HepG2 (cell line): ENCODE data around the gene SLC16A3. TPM values are rescaled to one million over a fixed set of nuclear protein-coding genes. Genes with fewer than 3 reads are reported as not detected.
A peak's percentile ranks its signal among the peaks of the same experiment; 100 is the strongest.

Experiments
- AFF4 ChIP-seq: sonication (generic); formaldehyde crosslinking; IDR thresholded peaks from 2 replicates; pipeline ENCODE4 v1.4.0; 2020; ENCODE audit warnings: missing genetic modification reagents
- ELF1 ChIP-seq: sonication (generic); formaldehyde crosslinking; IDR thresholded peaks from 2 replicates; pipeline ENCODE4 v1.4.0; 2020; ENCODE audit warnings: missing genetic modification reagents
- GTF2F1 ChIP-seq: fragments of 150-350 bp; IDR thresholded peaks from 2 replicates; pipeline ENCODE4 v1.6.1; 2014; ENCODE audit warnings: low read length
- HIVEP1 ChIP-seq: sonication (generic); formaldehyde crosslinking; IDR thresholded peaks from 2 replicates; pipeline ENCODE4 v1.4.0; 2020; ENCODE audit warnings: mild to moderate bottlenecking, missing genetic modification reagents
- MATR3 ChIP-seq: sonication (generic); formaldehyde crosslinking; IDR thresholded peaks from 2 replicates; pipeline ENCODE4 v1.4.0; 2020; ENCODE audit warnings: missing genetic modification reagents
- SCMH1 ChIP-seq: sonication (generic); formaldehyde crosslinking; IDR thresholded peaks from 2 replicates; pipeline ENCODE4 v1.9.0; 2021; ENCODE audit warnings: missing genetic modification reagents, mild to moderate bottlenecking, borderline replicate concordance
- SMARCE1 ChIP-seq: fragments of 450-650 bp; IDR thresholded peaks from 2 replicates; pipeline ENCODE4 v1.6.1; 2017; ENCODE audit warnings: borderline replicate concordance
- STAG1 ChIP-seq: sonication (generic); formaldehyde crosslinking; IDR thresholded peaks from 2 replicates; pipeline ENCODE4 v1.4.0; 2020; ENCODE audit warnings: missing genetic modification reagents
- TAF1 ChIP-seq: sonication (generic); formaldehyde crosslinking; IDR thresholded peaks from 2 replicates; pipeline ENCODE4 v1.4.0; 2020; ENCODE audit warnings: missing genetic modification reagents
- TEAD2 ChIP-seq: sonication (generic); formaldehyde crosslinking; IDR thresholded peaks from 2 replicates; pipeline ENCODE4 v1.9.0; 2021; ENCODE audit warnings: missing genetic modification reagents
- ZFAT ChIP-seq: sonication (generic); formaldehyde crosslinking; conservative IDR thresholded peaks from 2 replicates; pipeline ENCODE4 v1.8.1; 2023; ENCODE audit warnings: missing genetic modification reagents, inconsistent platforms
- ZNF235 ChIP-seq: sonication (generic); formaldehyde crosslinking; IDR thresholded peaks from 2 replicates; pipeline ENCODE4 v1.8.1; 2023; ENCODE audit warnings: mild to moderate bottlenecking, missing genetic modification reagents, borderline replicate concordance
- ZNF296 ChIP-seq: sonication (generic); formaldehyde crosslinking; conservative IDR thresholded peaks from 2 replicates; pipeline ENCODE4 v1.5.0; 2020; ENCODE audit warnings: mild to moderate bottlenecking, missing genetic modification reagents
- ZNF414 ChIP-seq: sonication (generic); formaldehyde crosslinking; IDR thresholded peaks from 2 replicates; pipeline ENCODE4 v1.5.0; 2020; ENCODE audit warnings: missing genetic modification reagents
- ZNF564 ChIP-seq: sonication (generic); formaldehyde crosslinking; IDR thresholded peaks from 2 replicates; pipeline ENCODE4 v1.8.1; 2023; ENCODE audit warnings: mild to moderate bottlenecking, missing genetic modification reagents
- polyA plus RNA-seq, 8 experiments: library from polyadenylated mRNA; depleted of rRNA in 3 of 8; stranded (reverse) in 7 of 8; unstranded in 1 of 8; fragments of >200 nt; fragmentation: Illumina TruSeq in 4 of 8; extraction: Trizol in 4 of 8; gene quantifications; 2 replicates each; pipeline versions ENCODE4 v1.2.1 to v1.2.3, GENCODE V29; 2011 to 2016; ENCODE audit warnings: low read depth in 4 of 8, missing spikeins in 1 of 8, mixed read lengths in 1 of 8; ENCODE audit not compliant: insufficient read depth in 1 of 8
- total RNA-seq, 5 experiments: library from RNA; depleted of rRNA; stranded (reverse); fragments of >200 nt; fragmentation: Illumina TruSeq; extraction: Trizol; gene quantifications; 2 replicates each; pipeline ENCODE4 v1.2.3, GENCODE V29; 2016; ENCODE audit warnings: low read depth in 1 of 5
- TF ChIP-seq, protein P1 (sequence below): sonication (generic); formaldehyde crosslinking; IDR thresholded peaks from 2 replicates; pipeline ENCODE4 v1.4.0; 2020; ENCODE audit warnings: missing genetic modification reagents, mild to moderate bottlenecking, borderline replicate concordance
- TF ChIP-seq, protein P2 (sequence below): sonication (generic); formaldehyde crosslinking; IDR thresholded peaks from 2 replicates; pipeline ENCODE4 v1.4.0; 2020; ENCODE audit warnings: missing genetic modification reagents, mild to moderate bottlenecking, borderline replicate concordance
- TF ChIP-seq, protein P3 (sequence below): sonication (generic); formaldehyde crosslinking; IDR thresholded peaks from 2 replicates; pipeline ENCODE4 v1.5.0; 2020; ENCODE audit warnings: missing genetic modification reagents
- TF ChIP-seq, protein P4 (sequence below): sonication (generic); formaldehyde crosslinking; conservative IDR thresholded peaks from 2 replicates; pipeline ENCODE4 v1.4.0; 2020; ENCODE audit warnings: missing genetic modification reagents

The SLC16A3 gene
- total and polyA plus RNA-seq, 2 of the 13 experiments (the other 11 are each of a cell fraction or from before 2014, with no cell fraction given): 242 to 349 TPM

GRCh38 chr17:82217530-82218204, 11.2 kb upstream of the SLC16A3 start (continued):
- TF ChIP-seq ZNF414: no peak; the same call in 1 of the 2 replicates
- TF ChIP-seq SCMH1 (CRISPR knock-in tag): no peak
- peak; percentile 66; the same call in 1 of the 2 replicates for TF ChIP-seq HIVEP1 (CRISPR knock-in tag)
- TF ChIP-seq ELF1 (CRISPR knock-in tag): peak; percentile 57; the same call in 1 of the 2 replicates
- TF ChIP-seq, protein P1, sequence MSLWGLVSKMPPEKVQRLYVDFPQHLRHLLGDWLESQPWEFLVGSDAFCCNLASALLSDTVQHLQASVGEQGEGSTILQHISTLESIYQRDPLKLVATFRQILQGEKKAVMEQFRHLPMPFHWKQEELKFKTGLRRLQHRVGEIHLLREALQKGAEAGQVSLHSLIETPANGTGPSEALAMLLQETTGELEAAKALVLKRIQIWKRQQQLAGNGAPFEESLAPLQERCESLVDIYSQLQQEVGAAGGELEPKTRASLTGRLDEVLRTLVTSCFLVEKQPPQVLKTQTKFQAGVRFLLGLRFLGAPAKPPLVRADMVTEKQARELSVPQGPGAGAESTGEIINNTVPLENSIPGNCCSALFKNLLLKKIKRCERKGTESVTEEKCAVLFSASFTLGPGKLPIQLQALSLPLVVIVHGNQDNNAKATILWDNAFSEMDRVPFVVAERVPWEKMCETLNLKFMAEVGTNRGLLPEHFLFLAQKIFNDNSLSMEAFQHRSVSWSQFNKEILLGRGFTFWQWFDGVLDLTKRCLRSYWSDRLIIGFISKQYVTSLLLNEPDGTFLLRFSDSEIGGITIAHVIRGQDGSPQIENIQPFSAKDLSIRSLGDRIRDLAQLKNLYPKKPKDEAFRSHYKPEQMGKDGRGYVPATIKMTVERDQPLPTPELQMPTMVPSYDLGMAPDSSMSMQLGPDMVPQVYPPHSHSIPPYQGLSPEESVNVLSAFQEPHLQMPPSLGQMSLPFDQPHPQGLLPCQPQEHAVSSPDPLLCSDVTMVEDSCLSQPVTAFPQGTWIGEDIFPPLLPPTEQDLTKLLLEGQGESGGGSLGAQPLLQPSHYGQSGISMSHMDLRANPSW (CRISPR knock-in tag): no peak
- peak; percentile 53 for TF ChIP-seq TAF1
- TF ChIP-seq, protein P2, sequence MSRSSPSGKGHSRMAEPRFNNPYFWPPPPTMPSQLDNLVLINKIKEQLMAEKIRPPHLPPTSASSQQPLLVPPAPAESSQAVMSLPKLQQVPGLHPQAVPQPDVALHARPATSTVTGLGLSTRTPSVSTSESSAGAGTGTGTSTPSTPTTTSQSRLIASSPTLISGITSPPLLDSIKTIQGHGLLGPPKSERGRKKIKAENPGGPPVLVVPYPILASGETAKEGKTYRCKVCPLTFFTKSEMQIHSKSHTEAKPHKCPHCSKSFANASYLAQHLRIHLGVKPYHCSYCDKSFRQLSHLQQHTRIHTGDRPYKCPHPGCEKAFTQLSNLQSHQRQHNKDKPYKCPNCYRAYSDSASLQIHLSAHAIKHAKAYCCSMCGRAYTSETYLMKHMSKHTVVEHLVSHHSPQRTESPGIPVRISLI (CRISPR knock-in tag): no peak; the same call in 1 of the 2 replicates
- 0 out of 2 replicates have a peak, but pooled peaks have one; percentile 22 for TF ChIP-seq ZNF296 (CRISPR knock-in tag)
- TF ChIP-seq ZNF235: 0 out of 2 replicates have a peak, but pooled peaks have one; percentile 61
- TF ChIP-seq STAG1 (CRISPR knock-in tag): no peak; the same call in 1 of the 2 replicates
- TF ChIP-seq ZNF564 (CRISPR knock-in tag): peak; percentile 55; the same call in 1 of the 2 replicates
- TF ChIP-seq AFF4 (CRISPR knock-in tag): peak; percentile 21; the same call in 1 of the 2 replicates
- TF ChIP-seq, protein P3, sequence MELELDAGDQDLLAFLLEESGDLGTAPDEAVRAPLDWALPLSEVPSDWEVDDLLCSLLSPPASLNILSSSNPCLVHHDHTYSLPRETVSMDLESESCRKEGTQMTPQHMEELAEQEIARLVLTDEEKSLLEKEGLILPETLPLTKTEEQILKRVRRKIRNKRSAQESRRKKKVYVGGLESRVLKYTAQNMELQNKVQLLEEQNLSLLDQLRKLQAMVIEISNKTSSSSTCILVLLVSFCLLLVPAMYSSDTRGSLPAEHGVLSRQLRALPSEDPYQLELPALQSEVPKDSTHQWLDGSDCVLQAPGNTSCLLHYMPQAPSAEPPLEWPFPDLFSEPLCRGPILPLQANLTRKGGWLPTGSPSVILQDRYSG (CRISPR knock-in tag): peak; percentile 88
- TF ChIP-seq, protein P4, sequence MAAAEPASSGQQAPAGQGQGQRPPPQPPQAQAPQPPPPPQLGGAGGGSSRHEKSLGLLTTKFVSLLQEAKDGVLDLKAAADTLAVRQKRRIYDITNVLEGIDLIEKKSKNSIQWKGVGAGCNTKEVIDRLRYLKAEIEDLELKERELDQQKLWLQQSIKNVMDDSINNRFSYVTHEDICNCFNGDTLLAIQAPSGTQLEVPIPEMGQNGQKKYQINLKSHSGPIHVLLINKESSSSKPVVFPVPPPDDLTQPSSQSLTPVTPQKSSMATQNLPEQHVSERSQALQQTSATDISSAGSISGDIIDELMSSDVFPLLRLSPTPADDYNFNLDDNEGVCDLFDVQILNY: no peak; the same call in 1 of the 2 replicates
- no peak for TF ChIP-seq SMARCE1
- TF ChIP-seq GTF2F1: no peak
- TF ChIP-seq ZFAT: no peak; the same call in 1 of the 2 replicates
- TF ChIP-seq TEAD2 (CRISPR knock-in tag): no peak
- TF ChIP-seq MATR3 (CRISPR knock-in tag): no peak
